H1 (cell line): ENCODE measurements around the gene CITED1. TPM values are rescaled to one million over a fixed set of nuclear protein-coding genes. Genes with fewer than 3 reads are reported as not detected.

Source experiments
- EGR1 ChIP-seq: IDR thresholded peaks from 2 replicates; pipeline ENCODE4 v1.6.1; 2011; ENCODE audit warnings: low read depth, low read length, borderline replicate concordance
- GTF2F1 ChIP-seq: IDR thresholded peaks from 2 replicates; pipeline ENCODE4 v1.6.1; 2012; ENCODE audit warnings: low read depth, low read length, improper control_type of control experiment, borderline replicate concordance
- JUN ChIP-seq: IDR thresholded peaks from 2 replicates; pipeline ENCODE4 v1.6.1; 2011; ENCODE audit warnings: low read depth, mild to moderate bottlenecking, improper control_type of control experiment, low read length
- KDM1A ChIP-seq: fragments of 200-600, 300-600 bp; sonication (generic); IDR thresholded peaks from 2 replicates; pipeline ENCODE4 v1.7.1; 2016; ENCODE audit warnings: mild to moderate bottlenecking, low read length, borderline replicate concordance
- RXRA ChIP-seq: IDR thresholded peaks from 2 replicates; pipeline ENCODE4 v1.6.1; 2011; ENCODE audit warnings: low read depth, mild to moderate bottlenecking, low read length, moderate library complexity; ENCODE audit not compliant: insufficient read depth
- SIRT6 ChIP-seq: IDR thresholded peaks from one replicate; pipeline ENCODE4 v1.7.1; 2012; ENCODE audit warnings: low read length, inconsistent platforms
- SRF ChIP-seq: IDR thresholded peaks from 2 replicates; pipeline ENCODE4 v1.6.1; 2011; ENCODE audit warnings: mild to moderate bottlenecking, low read depth, low read length, moderate library complexity
- polyA plus RNA-seq, 7 experiments: library from polyadenylated mRNA; depleted of rRNA in 3 of 7; stranded (reverse) in 5 of 7; unstranded in 2 of 7; fragments of >200 nt in 5 of 7; fragments of 200-250 nt in 2 of 7; gene quantifications; 1 replicate in 5 of 7; 2 replicates in 1 of 7; 4 replicates in 1 of 7; pipeline versions ENCODE4 v1.2.1 to v1.2.3, GENCODE V29; 2011 to 2013; ENCODE audit warnings: missing spikeins in 2 of 7, mixed read lengths in 2 of 7
- total RNA-seq: library from RNA; stranded (reverse); fragmentation: NEBNext Ultra II Directional; extraction: Animal tissue kit (Norgen Biotek cat#: 25700); gene quantifications from 2 replicates; pipeline ENCODE4 v1.2.1, GENCODE V29; 2021

Gene CITED1
- total and polyA plus RNA-seq, 2 of the 8 experiments (the other 6 are each of a cell fraction or from before 2014, with no cell fraction given) = 1.2 to 2.4 TPM

DNA sequence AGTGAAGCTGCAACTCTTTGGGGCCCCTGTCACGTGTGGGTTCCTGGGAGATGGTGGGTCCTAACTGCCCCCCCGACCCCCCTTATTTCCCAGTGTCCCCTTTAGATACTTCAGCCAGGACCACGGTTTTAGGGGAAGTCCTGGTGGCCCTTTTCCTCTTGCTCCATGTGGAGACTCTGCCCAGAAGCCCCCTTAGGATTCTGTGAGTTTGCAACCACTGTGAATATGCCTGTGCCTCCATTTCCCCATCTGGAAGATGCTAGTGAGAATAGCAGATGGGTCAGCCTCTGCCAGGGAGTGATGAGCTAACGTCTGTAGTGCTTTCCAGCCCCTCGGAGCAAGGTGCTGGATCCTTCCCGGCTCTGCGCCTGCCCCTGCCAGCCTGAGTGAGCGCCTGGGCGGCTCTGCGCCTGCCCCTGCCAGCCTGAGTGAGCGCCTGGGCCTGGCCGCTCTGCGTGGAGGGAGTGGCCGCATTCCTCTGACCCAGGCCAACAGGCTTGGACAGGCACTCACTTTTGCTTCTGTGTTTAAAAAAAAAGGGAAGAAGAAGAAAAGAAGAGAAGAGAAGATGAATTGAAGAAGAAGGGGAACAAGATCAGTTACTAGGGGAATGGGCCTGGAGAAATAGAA is 6.7 kb upstream of the CITED1 start (continued):
- no peak for TF ChIP-seq EGR1
- no peak for TF ChIP-seq SRF
- TF ChIP-seq KDM1A = no peak
- TF ChIP-seq RXRA = no peak
- TF ChIP-seq GTF2F1 = no peak
- no peak for TF ChIP-seq JUN
- TF ChIP-seq SIRT6 = no peak
